Measurements from ENCODE around the gene RFX4.

The RFX4 gene

DNA sequence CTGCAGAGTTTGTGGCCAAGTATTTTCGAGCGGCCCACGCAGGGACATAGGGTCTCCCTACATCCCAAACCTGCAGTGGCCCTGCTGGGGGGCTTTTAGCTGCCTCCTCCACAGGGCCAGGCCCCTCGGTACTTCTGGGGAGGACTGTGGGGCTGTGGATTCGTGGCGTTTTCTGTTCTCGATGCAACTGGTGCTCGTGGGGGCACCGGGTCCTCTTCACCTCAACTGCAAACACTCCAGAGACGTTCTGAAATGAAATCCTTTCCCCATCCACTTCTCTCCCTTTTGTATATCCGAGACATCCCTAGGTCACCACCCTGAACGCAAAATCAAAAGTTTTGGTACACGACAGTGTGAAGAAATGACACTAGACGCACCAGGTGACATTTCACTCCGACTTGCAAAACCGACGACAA, 2.3 kb downstream of the RFX4 start:
- H3K27me3 ChIP-seq (ENCODE audit: insufficient read depth, poor library complexity, severe bottlenecking): peaks cover 86% of the 10 kb centered on the region
- H3K4me3 ChIP-seq (replicated peaks; ENCODE audit: insufficient read depth, low read length): no peak overlapping the region

DNA sequence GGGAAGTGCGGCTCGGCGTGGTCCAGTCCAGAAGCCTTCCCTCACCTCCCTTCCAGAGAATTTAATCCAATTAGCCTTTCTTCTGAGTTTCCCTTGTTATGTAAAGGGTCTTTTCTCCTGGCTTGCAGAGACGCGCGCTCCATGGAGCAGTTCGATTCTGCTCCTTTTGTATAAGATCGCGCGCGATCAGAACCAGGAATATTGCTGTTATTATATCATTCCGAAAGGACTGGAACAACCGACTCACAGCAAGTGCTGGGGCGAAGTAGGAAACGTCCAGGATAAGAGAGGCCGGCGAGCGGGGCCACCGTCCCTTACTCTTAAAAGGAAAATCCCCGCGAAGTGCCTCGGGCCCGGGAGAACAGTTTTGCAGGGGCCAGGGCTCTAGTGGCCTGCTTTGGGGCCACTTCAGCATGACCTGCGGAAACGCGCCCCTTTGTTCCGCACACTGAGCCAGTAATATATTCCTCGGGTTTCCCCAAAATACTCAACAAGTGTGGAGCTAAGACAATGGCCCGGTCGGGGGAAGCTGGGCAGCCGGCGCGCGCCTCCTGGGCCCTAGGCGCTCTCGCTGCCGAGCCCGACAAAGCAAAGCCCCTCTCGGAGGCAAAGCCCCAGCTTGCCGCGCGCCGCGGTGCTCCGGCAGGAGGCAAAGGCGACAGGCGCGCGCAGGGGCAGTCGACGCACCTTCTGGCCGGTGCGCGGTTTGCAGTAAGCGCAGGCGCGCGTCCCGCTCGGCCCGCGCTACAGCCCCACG, 2.9 kb downstream of the RFX4 start:
- Histone ChIP-seq H3K4me3 (replicated peaks; ENCODE audit: insufficient read depth, low read length) (no peak overlapping the region), H3K27ac (replicated peaks) (no peak overlapping the region), H3K27me3 (ENCODE audit: insufficient read depth, poor library complexity, severe bottlenecking) (peaks cover 84% of the 10 kb centered on the region)
- TF ChIP-seq POLR2AphosphoS5 (IDR thresholded peaks at IDR 0.05; ENCODE audit: low read depth): no peak
- TF ChIP-seq, protein P1, sequence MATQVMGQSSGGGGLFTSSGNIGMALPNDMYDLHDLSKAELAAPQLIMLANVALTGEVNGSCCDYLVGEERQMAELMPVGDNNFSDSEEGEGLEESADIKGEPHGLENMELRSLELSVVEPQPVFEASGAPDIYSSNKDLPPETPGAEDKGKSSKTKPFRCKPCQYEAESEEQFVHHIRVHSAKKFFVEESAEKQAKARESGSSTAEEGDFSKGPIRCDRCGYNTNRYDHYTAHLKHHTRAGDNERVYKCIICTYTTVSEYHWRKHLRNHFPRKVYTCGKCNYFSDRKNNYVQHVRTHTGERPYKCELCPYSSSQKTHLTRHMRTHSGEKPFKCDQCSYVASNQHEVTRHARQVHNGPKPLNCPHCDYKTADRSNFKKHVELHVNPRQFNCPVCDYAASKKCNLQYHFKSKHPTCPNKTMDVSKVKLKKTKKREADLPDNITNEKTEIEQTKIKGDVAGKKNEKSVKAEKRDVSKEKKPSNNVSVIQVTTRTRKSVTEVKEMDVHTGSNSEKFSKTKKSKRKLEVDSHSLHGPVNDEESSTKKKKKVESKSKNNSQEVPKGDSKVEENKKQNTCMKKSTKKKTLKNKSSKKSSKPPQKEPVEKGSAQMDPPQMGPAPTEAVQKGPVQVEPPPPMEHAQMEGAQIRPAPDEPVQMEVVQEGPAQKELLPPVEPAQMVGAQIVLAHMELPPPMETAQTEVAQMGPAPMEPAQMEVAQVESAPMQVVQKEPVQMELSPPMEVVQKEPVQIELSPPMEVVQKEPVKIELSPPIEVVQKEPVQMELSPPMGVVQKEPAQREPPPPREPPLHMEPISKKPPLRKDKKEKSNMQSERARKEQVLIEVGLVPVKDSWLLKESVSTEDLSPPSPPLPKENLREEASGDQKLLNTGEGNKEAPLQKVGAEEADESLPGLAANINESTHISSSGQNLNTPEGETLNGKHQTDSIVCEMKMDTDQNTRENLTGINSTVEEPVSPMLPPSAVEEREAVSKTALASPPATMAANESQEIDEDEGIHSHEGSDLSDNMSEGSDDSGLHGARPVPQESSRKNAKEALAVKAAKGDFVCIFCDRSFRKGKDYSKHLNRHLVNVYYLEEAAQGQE (IDR thresholded peaks at IDR 0.05; ENCODE audit: insufficient replicate concordance, low read depth): no peak
- TF ChIP-seq, protein P2, sequence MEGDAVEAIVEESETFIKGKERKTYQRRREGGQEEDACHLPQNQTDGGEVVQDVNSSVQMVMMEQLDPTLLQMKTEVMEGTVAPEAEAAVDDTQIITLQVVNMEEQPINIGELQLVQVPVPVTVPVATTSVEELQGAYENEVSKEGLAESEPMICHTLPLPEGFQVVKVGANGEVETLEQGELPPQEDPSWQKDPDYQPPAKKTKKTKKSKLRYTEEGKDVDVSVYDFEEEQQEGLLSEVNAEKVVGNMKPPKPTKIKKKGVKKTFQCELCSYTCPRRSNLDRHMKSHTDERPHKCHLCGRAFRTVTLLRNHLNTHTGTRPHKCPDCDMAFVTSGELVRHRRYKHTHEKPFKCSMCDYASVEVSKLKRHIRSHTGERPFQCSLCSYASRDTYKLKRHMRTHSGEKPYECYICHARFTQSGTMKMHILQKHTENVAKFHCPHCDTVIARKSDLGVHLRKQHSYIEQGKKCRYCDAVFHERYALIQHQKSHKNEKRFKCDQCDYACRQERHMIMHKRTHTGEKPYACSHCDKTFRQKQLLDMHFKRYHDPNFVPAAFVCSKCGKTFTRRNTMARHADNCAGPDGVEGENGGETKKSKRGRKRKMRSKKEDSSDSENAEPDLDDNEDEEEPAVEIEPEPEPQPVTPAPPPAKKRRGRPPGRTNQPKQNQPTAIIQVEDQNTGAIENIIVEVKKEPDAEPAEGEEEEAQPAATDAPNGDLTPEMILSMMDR (IDR thresholded peaks at IDR 0.05; ENCODE audit: insufficient read depth, low read length): no peak
- no peak for TF ChIP-seq GABPA (IDR thresholded peaks at IDR 0.05; ENCODE audit: low read depth)
- TF ChIP-seq SPI1 (IDR thresholded peaks at IDR 0.05; ENCODE audit: borderline replicate concordance, low read depth): no peak
- DNase-seq (ENCODE audit: low read depth in 1 of 2, low spot score in 1 of 2): no peak

More for the DNA sequence above, 2.3 kb downstream of the RFX4 start:
- H3K27ac ChIP-seq (replicated peaks): no peak overlapping the region
- DNase-seq (ENCODE audit: low read depth in 1 of 2, low spot score in 1 of 2): no peak
- no peak for TF ChIP-seq POLR2AphosphoS5 (IDR thresholded peaks at IDR 0.05; ENCODE audit: low read depth)
- no peak for TF ChIP-seq GABPA (IDR thresholded peaks at IDR 0.05; ENCODE audit: low read depth)
- TF ChIP-seq, protein P1 (IDR thresholded peaks at IDR 0.05; ENCODE audit: insufficient replicate concordance, low read depth): no peak
- no peak for TF ChIP-seq SPI1 (IDR thresholded peaks at IDR 0.05; ENCODE audit: borderline replicate concordance, low read depth)
- TF ChIP-seq, protein P2 (IDR thresholded peaks at IDR 0.05; ENCODE audit: insufficient read depth, low read length): no peak

DNA sequence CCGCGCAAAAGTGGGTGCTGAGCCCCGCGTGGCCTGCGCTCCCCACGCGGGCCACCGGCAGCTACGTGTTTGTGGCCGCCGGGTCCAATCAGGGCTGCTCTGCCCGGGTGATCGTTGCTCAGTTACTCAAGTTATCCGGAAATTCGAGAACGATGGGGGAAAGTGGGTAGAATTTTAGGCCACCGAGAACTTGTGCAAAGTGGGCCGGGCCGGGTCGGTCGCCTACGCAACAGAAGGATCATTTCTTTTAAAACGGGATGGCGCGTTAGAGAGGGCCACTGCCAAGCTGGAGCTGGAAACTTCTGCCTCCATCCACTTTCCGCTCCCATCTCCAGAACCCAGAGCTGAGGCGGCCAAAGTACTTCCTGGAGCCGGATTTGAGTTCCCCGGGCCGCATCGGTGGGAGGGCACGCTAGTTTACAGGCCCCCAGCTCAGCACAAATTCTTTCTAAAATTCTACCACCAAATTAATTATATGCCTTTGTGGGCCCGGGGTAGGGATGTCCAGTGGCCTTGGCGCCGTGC, 3.5 kb downstream of the RFX4 start:
- no peak overlapping the region for H3K4me3 ChIP-seq (replicated peaks; ENCODE audit: insufficient read depth, low read length)

More for the DNA sequence above, 3.5 kb downstream of the RFX4 start:
- H3K27ac ChIP-seq (replicated peaks): no peak overlapping the region
- no peak for DNase-seq (ENCODE audit: low read depth in 1 of 2, low spot score in 1 of 2)
- no peak for TF ChIP-seq POLR2AphosphoS5 (IDR thresholded peaks at IDR 0.05; ENCODE audit: low read depth)
- no peak for TF ChIP-seq SPI1 (IDR thresholded peaks at IDR 0.05; ENCODE audit: borderline replicate concordance, low read depth)
- TF ChIP-seq, protein P1 (IDR thresholded peaks at IDR 0.05; ENCODE audit: insufficient replicate concordance, low read depth): no peak
- H3K27me3 ChIP-seq (ENCODE audit: insufficient read depth, poor library complexity, severe bottlenecking): peaks cover 77% of the 10 kb centered on the region

Measured in HL-60 (cell line).